Panc1 (cell line): ENCODE data around the gene DPYD. TPM values are rescaled to one million over a fixed set of nuclear protein-coding genes. Genes with fewer than 3 reads are reported as not detected.

Experiments
- ATAC-seq: fragments of 200-7000 bp; cut with Tn5 transposase; 2 replicates; pipeline ENCODE4 v1.9.1; 2020; ENCODE audit warnings: mild to moderate bottlenecking, moderate library complexity
- BruUV-seq: library from RNA; stranded (reverse); fragments of 400-500 nt; replicated peaks from 2 replicates; lab custom pipeline; 2021; lab: Mats Ljungman, UMichigan
- CTCF ChIA-PET: fragments of 300-600 bp; sonication (Branson Sonifier 250); formaldehyde crosslinking; loops from one replicate; lab custom pipeline; 2022; ENCODE audit warnings: antibody characterized with exemption; lab: Charles Lee
- POLR2A ChIA-PET: fragments of 300-600 bp; sonication (Branson Sonifier 250); formaldehyde crosslinking; loops from one replicate; lab custom pipeline; 2022; ENCODE audit warnings: antibody characterized with exemption; lab: Charles Lee
- DNase-seq: peaks from one replicate; pipeline ENCODE4 v3.0.0-alpha.2; 2010; ENCODE audit warnings: low read depth, low spot score
- H3K27ac ChIP-seq: 2 replicates; pipeline ENCODE4 v1.5.1; 2011; ENCODE audit warnings: mild to moderate bottlenecking, low read length, inconsistent platforms
- H3K27me3 ChIP-seq: fragments of 200-500 bp; sonication (Bioruptor generic); 2 replicates; pipeline ENCODE4 v1.6.0; 2014; ENCODE audit warnings: low read length, inconsistent platforms; ENCODE audit not compliant: control insufficient read depth, insufficient read depth
- H3K36me3 ChIP-seq: fragments of 200-500 bp; sonication (Bioruptor generic); 2 replicates; pipeline ENCODE4 v1.5.1; 2014; ENCODE audit warnings: inconsistent platforms, mild to moderate bottlenecking, low read length, moderate library complexity; ENCODE audit not compliant: control insufficient read depth, insufficient read depth
- H3K4me1 ChIP-seq: 2 replicates; pipeline ENCODE4 v1.5.1; 2011; ENCODE audit warnings: inconsistent platforms, mild to moderate bottlenecking, low read length, moderate library complexity; ENCODE audit not compliant: control insufficient read depth, insufficient read depth
- H3K4me3 ChIP-seq, 2 experiments: 2 replicates each; pipeline ENCODE4 v1.5.1; 2011 to 2012; ENCODE audit warnings: low read depth in 2 of 2, low read length in 2 of 2, mild to moderate bottlenecking in 2 of 2, inconsistent platforms in 1 of 2, moderate library complexity in 1 of 2
- H3K9me3 ChIP-seq: fragments of 200-500 bp; sonication (Bioruptor generic); 2 replicates; pipeline ENCODE4 v1.5.1; 2014; ENCODE audit warnings: low read depth, mild to moderate bottlenecking, inconsistent platforms, low read length, moderate library complexity; ENCODE audit not compliant: control insufficient read depth, insufficient read depth
- CTCF ChIP-seq: fragments of 450-650 bp; IDR thresholded peaks from 2 replicates; pipeline ENCODE4 v1.5.1; 2017; ENCODE audit warnings: mild to moderate bottlenecking
- POLR2AphosphoS5 ChIP-seq: IDR thresholded peaks from 2 replicates; pipeline ENCODE4 v1.6.1; 2012; ENCODE audit warnings: mild to moderate bottlenecking, low read depth, low read length, moderate library complexity
- REST ChIP-seq, 2 experiments: IDR thresholded peaks; 2 replicates each; pipeline ENCODE4 v1.6.1; 2011 to 2012; ENCODE audit warnings: low read depth in 2 of 2, control low read depth in 1 of 2, low read length in 1 of 2, mild to moderate bottlenecking in 1 of 2, moderate library complexity in 1 of 2; ENCODE audit not compliant: insufficient read depth in 1 of 2
- SIN3A ChIP-seq: IDR thresholded peaks from 2 replicates; pipeline ENCODE4 v1.6.1; 2012; ENCODE audit warnings: low read depth, mild to moderate bottlenecking, low read length, moderate library complexity, borderline replicate concordance; ENCODE audit not compliant: insufficient read depth
- TCF7L2 ChIP-seq: IDR thresholded peaks from 2 replicates; pipeline ENCODE4 v1.6.1; 2011; ENCODE audit warnings: mild to moderate bottlenecking, low read depth, low read length, inconsistent platforms
- in situ Hi-C: cut with HindIII; loops from 2 replicates; pipeline ENCODE4 v1.10.0; 2016; ENCODE audit warnings: low sequenced_read_pairs, low pct_unique_long_range_greater_than_20kb
- intact Hi-C: fragments of 100-400 bp; cut with micrococcal nuclease; formaldehyde crosslinking; loops from one replicate; pipeline ENCODE4 v1.10.0; 2022; ENCODE audit not compliant: unreplicated experiment
- total RNA-seq: library from RNA; stranded (reverse); gene quantifications from one replicate; pipeline ENCODE4 v1.2.1, GENCODE V29; 2021; ENCODE audit not compliant: unreplicated experiment

The DPYD gene
- total RNA-seq, 1 experiment from 2014 or later, result 2.0 TPM

GRCh38 chr1:97759078-97759477 lies 161.8 kb downstream of the DPYD start:
- TF ChIP-seq REST (IDR thresholded peaks at IDR 0.05; ENCODE audit: insufficient read depth in 1 of 2, low read depth in 2 of 2, low read length in 1 of 2) (no peak), POLR2AphosphoS5 (no peak), CTCF (no peak), TCF7L2 (no peak), SIN3A (no peak)
- no peak overlapping the region for H3K27ac ChIP-seq
- H3K4me1 ChIP-seq, result no peaks in the 10 kb centered on the region
- no TSS peak for BruUV-seq
- no peaks in the 10 kb centered on the region for H3K27me3 ChIP-seq
- in situ Hi-C loops, result no loop called here
- H3K36me3 ChIP-seq, result no peaks in the 10 kb centered on the region
- ChIA-PET POLR2A (no interaction called here), CTCF (no interaction called here)
- ATAC-seq (no peak), DNase-seq (no peak)
- no peaks in the 10 kb centered on the region for H3K9me3 ChIP-seq
- no peak overlapping the region for H3K4me3 ChIP-seq
- intact Hi-C loops, result no loop called here

- Histone ChIP-seq H3K9me3 (no peaks in the 10 kb centered on the region), H3K4me3 (no peak overlapping the region), H3K27ac (no peak overlapping the region), H3K27me3 (no peaks in the 10 kb centered on the region), H3K4me1 (no peaks in the 10 kb centered on the region), H3K36me3 (no peaks in the 10 kb centered on the region)
- intact Hi-C loops (no loop called here), in situ Hi-C loops (no loop called here)
- CTCF ChIA-PET, result no interaction called here
- POLR2A ChIA-PET, result no interaction called here
- TF ChIP-seq SIN3A (no peak), REST (IDR thresholded peaks at IDR 0.05; ENCODE audit: insufficient read depth in 1 of 2, low read depth in 2 of 2, low read length in 1 of 2) (no peak), CTCF (no peak), TCF7L2 (no peak), POLR2AphosphoS5 (no peak)
- no TSS peak for BruUV-seq
- ATAC-seq (no peak), DNase-seq (no peak)
These were observed 162.2 kb downstream of the DPYD start for GRCh38 chr1:97758541-97759057.
